ENCODE results near the gene SMCHD1. TPM values are rescaled to one million over a fixed set of nuclear protein-coding genes. Genes with fewer than 3 reads are reported as not detected.

The SMCHD1 gene
- total RNA-seq, 4 donors from 2014 or later: 32.8 to 69.6 (median 33.8) TPM

- Histone ChIP-seq H3K27me3 (no peaks in the 10 kb centered on the region), H3K36me3 (peaks cover 0 to 98% (median 34%) of the 10 kb centered on the region in 3 donors), H3K4me1 (no peaks in the 10 kb centered on the region), H3K9me3 (no peaks in the 10 kb centered on the region), H3K4me3 (no peak overlapping the region), H3K27ac (no peak overlapping the region)
- no peak for TF ChIP-seq POLR2A (IDR thresholded peaks at IDR 0.05)
- TF ChIP-seq CTCF (IDR thresholded peaks at IDR 0.05): no peak
- no peak for DNase-seq
- intact Hi-C loops (cut with DNase I): no loop called here
- WGBS, 2 donors: 63 to 67% methylated on average over 3 of the region's 3 CpGs
Observed at GRCh38 chr18:2699001-2699400, 43.5 kb downstream of the SMCHD1 start.

- TF ChIP-seq POLR2A (IDR thresholded peaks at IDR 0.05) (no peak), CTCF (IDR thresholded peaks at IDR 0.05) (no peak)
- no peaks in the 10 kb centered on the region for H3K9me3 ChIP-seq
- intact Hi-C loops (cut with DNase I): no loop called here
- no peak for DNase-seq
- H3K27me3 ChIP-seq: no peaks in the 10 kb centered on the region
- 88 to 94% methylated on average over 2 of the region's 2 CpGs for WGBS, 2 donors
- H3K4me1 ChIP-seq: no peaks in the 10 kb centered on the region
- H3K27ac ChIP-seq: no peak overlapping the region
- H3K36me3 ChIP-seq: peaks cover 0 to 99% (median 32%) of the 10 kb centered on the region in 3 donors
- no peak overlapping the region for H3K4me3 ChIP-seq
Observed at GRCh38 chr18:2704541-2704940, 49.0 kb downstream of the SMCHD1 start.

- Histone ChIP-seq H3K36me3 (peaks cover 0 to 99% (median 21%) of the 10 kb centered on the region in 3 donors), H3K4me1 (no peaks in the 10 kb centered on the region), H3K4me3 (no peak overlapping the region), H3K27ac (no peak overlapping the region), H3K9me3 (no peaks in the 10 kb centered on the region), H3K27me3 (no peaks in the 10 kb centered on the region)
- intact Hi-C loops (cut with DNase I): no loop called here
- DNase-seq: no peak
- WGBS, 2 donors: 83 to 84% methylated on average over 6 of the region's 6 CpGs
- TF ChIP-seq POLR2A (IDR thresholded peaks at IDR 0.05) (no peak), CTCF (IDR thresholded peaks at IDR 0.05) (no peak)
Observed at GRCh38 chr18:2706903-2707302, 51.4 kb downstream of the SMCHD1 start.

- Histone ChIP-seq H3K36me3 (peaks cover 0 to 100% (median 17%) of the 10 kb centered on the region in 3 donors), H3K4me3 (no peak overlapping the region)
- intact Hi-C loops (cut with DNase I): no loop called here
Observed at GRCh38 chr18:2707551-2708168, 52.1 kb downstream of the SMCHD1 start.

More at GRCh38 chr18:2707551-2708168, 52.1 kb downstream of the SMCHD1 start:
- no peak for TF ChIP-seq CTCF (IDR thresholded peaks at IDR 0.05)
- no peak for TF ChIP-seq POLR2A (IDR thresholded peaks at IDR 0.05)
- WGBS, 2 donors: 75 to 84% methylated on average over 2 of the region's 2 CpGs
- Histone ChIP-seq H3K27ac (no peak overlapping the region), H3K27me3 (no peaks in the 10 kb centered on the region), H3K4me1 (no peaks in the 10 kb centered on the region), H3K9me3 (no peaks in the 10 kb centered on the region)
- DNase-seq: no peak

Measured in esophagus squamous epithelium (tissue), 5 donors.